Astrocyte (in vitro differentiated cells and primary cell): Measurements from ENCODE around the gene PIM3. TPM values are rescaled to one million over a fixed set of nuclear protein-coding genes. Genes with fewer than 3 reads are reported as not detected.

Experiments
- DNase-seq: peaks from one replicate; pipeline ENCODE4 v3.0.0-alpha.2; 2010; ENCODE audit warnings: low read depth
- FAIRE-seq: peaks from 2 replicates; lab custom pipeline; 2011; peaks lifted over from hg19 to GRCh38; lab: Jason Lieb, UNC
- H2AFZ ChIP-seq: 2 replicates; pipeline ENCODE4 v1.6.0; 2012; ENCODE audit warnings: low read depth, low read length, inconsistent platforms
- H3K27ac ChIP-seq: 2 replicates; pipeline ENCODE4 v1.5.1; 2011; ENCODE audit warnings: low read depth, low read length, inconsistent platforms
- H3K27me3 ChIP-seq: 2 replicates; pipeline ENCODE4 v1.6.0; 2011; ENCODE audit warnings: low read length, inconsistent platforms; ENCODE audit not compliant: insufficient read depth
- H3K36me3 ChIP-seq: 2 replicates; pipeline ENCODE4 v1.5.1; 2011; ENCODE audit warnings: low read length, inconsistent platforms; ENCODE audit not compliant: insufficient read depth
- H3K4me1 ChIP-seq: 2 replicates; pipeline ENCODE4 v1.5.1; 2011; ENCODE audit warnings: low read length, inconsistent platforms; ENCODE audit not compliant: insufficient read depth
- H3K4me2 ChIP-seq: 2 replicates; pipeline ENCODE4 v1.6.0; 2012; ENCODE audit warnings: low read length, inconsistent platforms
- H3K4me3 ChIP-seq: 2 replicates; pipeline ENCODE4 v1.5.1; 2011; ENCODE audit warnings: low read depth, mild to moderate bottlenecking, low read length, inconsistent platforms; ENCODE audit not compliant: insufficient read depth
- H3K79me2 ChIP-seq: 2 replicates; pipeline ENCODE4 v1.6.0; 2012; ENCODE audit warnings: mild to moderate bottlenecking, low read length, inconsistent platforms; ENCODE audit not compliant: insufficient read depth
- H3K9ac ChIP-seq: 2 replicates; pipeline ENCODE4 v1.6.0; 2012; ENCODE audit warnings: mild to moderate bottlenecking, low read length, inconsistent platforms
- H3K9me3 ChIP-seq: 2 replicates; pipeline ENCODE4 v1.5.1; 2012; ENCODE audit warnings: low read depth, mild to moderate bottlenecking, low read length, inconsistent platforms; ENCODE audit not compliant: insufficient read depth
- H4K20me1 ChIP-seq: 2 replicates; pipeline ENCODE4 v1.6.0; 2012; ENCODE audit warnings: low read length, inconsistent platforms; ENCODE audit not compliant: insufficient read depth
- H3K27ac Mint-ChIP-seq: one replicate; pipeline ENCODE4 v1.8.0; 2021; ENCODE audit warnings: mild to moderate bottlenecking, mixed read lengths; ENCODE audit not compliant: unreplicated experiment
- H3K27me3 Mint-ChIP-seq: one replicate; pipeline ENCODE4 v1.8.0; 2021; ENCODE audit warnings: low read depth, mixed read lengths; ENCODE audit not compliant: unreplicated experiment
- H3K36me3 Mint-ChIP-seq: one replicate; pipeline ENCODE4 v1.8.0; 2021; ENCODE audit warnings: low read depth, mixed read lengths; ENCODE audit not compliant: unreplicated experiment
- H3K4me1 Mint-ChIP-seq: one replicate; pipeline ENCODE4 v1.8.0; 2021; ENCODE audit warnings: low read depth, mixed read lengths; ENCODE audit not compliant: unreplicated experiment
- H3K4me3 Mint-ChIP-seq: one replicate; pipeline ENCODE4 v1.8.0; 2021; ENCODE audit warnings: mild to moderate bottlenecking, moderate library complexity, mixed read lengths; ENCODE audit not compliant: unreplicated experiment
- H3K9me3 Mint-ChIP-seq: one replicate; pipeline ENCODE4 v1.8.0; 2021; ENCODE audit warnings: mild to moderate bottlenecking, mixed read lengths; ENCODE audit not compliant: unreplicated experiment
- CTCF ChIP-seq: IDR thresholded peaks from 2 replicates; pipeline ENCODE4 v1.5.1; 2011; ENCODE audit warnings: low read depth, mild to moderate bottlenecking, inconsistent platforms, low read length, moderate library complexity; ENCODE audit not compliant: insufficient read depth
- EZH2 ChIP-seq: IDR thresholded peaks from 2 replicates; pipeline ENCODE4 v1.6.1; 2012; ENCODE audit warnings: mild to moderate bottlenecking, low read length, inconsistent platforms; ENCODE audit not compliant: insufficient read depth
- total RNA-seq: library from RNA; stranded (reverse); gene quantifications from 2 replicates; pipeline ENCODE4 v1.2.1, GENCODE V29; 2021

The PIM3 gene
- total RNA-seq, 1 donor from 2014 or later = 15.5 TPM

GRCh38 chr22:49970528-49971231, 10.1 kb downstream of the PIM3 start:
- FAIRE-seq = peak; percentile 29
- H3K27me3 Mint-ChIP-seq = peaks cover 2% of the 10 kb centered on the region

GRCh38 chr22:49971232-49972162, 10.9 kb downstream of the PIM3 start:
- Mint-ChIP-seq H3K27me3 (peaks cover 2% of the 10 kb centered on the region), H3K4me1 (peaks cover 5% of the 10 kb centered on the region), H3K36me3 (peaks cover 3% of the 10 kb centered on the region), H3K27ac (peak overlapping the region; percentile 41), H3K9me3 (peaks cover 2% of the 10 kb centered on the region), H3K4me3 (peak overlapping the region; percentile 23)
- H4K20me1 ChIP-seq = peaks cover 14% of the 10 kb centered on the region
- H3K27ac ChIP-seq = peak overlapping the region; percentile 71
- FAIRE-seq = no peak
- peaks cover 16% of the 10 kb centered on the region for H3K4me1 ChIP-seq
- H3K27me3 ChIP-seq = no peaks in the 10 kb centered on the region
- no peaks in the 10 kb centered on the region for H3K9me3 ChIP-seq
- peak overlapping the region; percentile 74 for H3K9ac ChIP-seq
- H3K79me2 ChIP-seq = no peaks in the 10 kb centered on the region
- TF ChIP-seq CTCF (no peak), EZH2 (no peak)
- H3K4me2 ChIP-seq = peak overlapping the region; percentile 86
- no peak for DNase-seq
- no peaks in the 10 kb centered on the region for H3K36me3 ChIP-seq
- peak overlapping the region; percentile 38 for H3K4me3 ChIP-seq
- H2AFZ ChIP-seq = peak overlapping the region; percentile 64

More at GRCh38 chr22:49970528-49971231, 10.1 kb downstream of the PIM3 start:
- Mint-ChIP-seq H3K36me3 (peaks cover 3% of the 10 kb centered on the region), H3K9me3 (peaks cover 2% of the 10 kb centered on the region), H3K4me1 (peaks cover 5% of the 10 kb centered on the region), H3K27ac (peak overlapping the region; percentile 58), H3K4me3 (peak overlapping the region; percentile 23)
- Histone ChIP-seq H3K4me2 (peak overlapping the region; percentile 86), H3K36me3 (no peaks in the 10 kb centered on the region), H3K4me3 (peak overlapping the region; percentile 38), H3K4me1 (peaks cover 16% of the 10 kb centered on the region), H3K9ac (peak overlapping the region; percentile 74), H3K79me2 (no peaks in the 10 kb centered on the region), H4K20me1 (peaks cover 18% of the 10 kb centered on the region), H3K27ac (peak overlapping the region; percentile 71), H2AFZ (peak overlapping the region; percentile 64), H3K27me3 (no peaks in the 10 kb centered on the region), H3K9me3 (no peaks in the 10 kb centered on the region)
- no peak for TF ChIP-seq EZH2
- no peak for TF ChIP-seq CTCF
- DNase-seq = peak; percentile 89
